Limb (tissue), 2 donors: Measurements from ENCODE around the gene SLC7A10.
"Not testable (repeated sequence)": the region's sequence is repeated elsewhere in the genome, so short reads cannot be mapped to it uniquely, and the experiment has no call there.

Experiments
- DNase-seq, 2 donors: peaks; one replicate each; pipeline ENCODE4 v3.0.0-alpha.2; 2016; ENCODE audit errors: extremely low spot score in 2 of 2

Gene SLC7A10

GRCh38 chr19:33177417-33177979 lies 48.2 kb downstream of the SLC7A10 start:
- peak in 1 of 2 donors; percentile 58 for DNase-seq

DNA sequence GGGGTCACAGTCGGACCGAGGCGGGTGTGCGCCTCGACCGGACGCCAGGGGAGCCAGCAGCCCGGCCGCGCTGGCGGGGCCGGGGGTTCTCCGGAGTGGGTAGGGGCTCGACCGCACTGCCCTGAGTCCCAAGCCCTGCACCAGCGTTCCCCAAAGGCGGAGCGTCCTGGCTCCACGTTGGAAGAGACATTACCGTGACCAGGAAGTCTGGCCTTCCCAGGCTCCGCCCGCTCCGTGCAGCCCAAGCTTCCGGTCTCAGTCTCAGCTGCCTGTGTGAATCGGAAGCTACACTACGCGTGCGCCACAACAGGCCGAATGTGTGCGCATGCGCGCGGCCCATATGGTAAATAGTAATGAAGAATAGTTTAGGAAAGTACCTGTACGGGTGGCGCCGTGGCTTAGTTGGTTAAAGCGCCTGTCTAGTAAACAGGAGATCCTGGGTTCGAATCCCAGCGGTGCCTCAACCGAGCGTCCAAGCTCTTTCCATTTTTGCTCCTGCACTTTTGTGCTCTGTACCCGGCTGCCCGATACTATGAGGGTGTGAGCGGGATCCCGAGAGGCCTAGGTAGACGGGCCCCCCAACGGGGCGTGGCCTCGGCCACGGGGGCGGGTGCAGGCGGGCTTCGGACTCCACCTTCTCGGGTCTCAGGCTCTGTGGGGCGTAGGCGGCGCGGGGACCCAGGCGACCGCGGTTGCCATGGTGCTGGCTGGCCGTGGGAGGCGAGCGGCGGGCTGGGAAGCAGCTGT lies 48.8 kb downstream of the SLC7A10 start:
- DNase-seq: peak; percentile 96 to 100

GRCh38 chr19:33175886-33176669 lies 49.6 kb downstream of the SLC7A10 start:
- no peak for DNase-seq

DNA sequence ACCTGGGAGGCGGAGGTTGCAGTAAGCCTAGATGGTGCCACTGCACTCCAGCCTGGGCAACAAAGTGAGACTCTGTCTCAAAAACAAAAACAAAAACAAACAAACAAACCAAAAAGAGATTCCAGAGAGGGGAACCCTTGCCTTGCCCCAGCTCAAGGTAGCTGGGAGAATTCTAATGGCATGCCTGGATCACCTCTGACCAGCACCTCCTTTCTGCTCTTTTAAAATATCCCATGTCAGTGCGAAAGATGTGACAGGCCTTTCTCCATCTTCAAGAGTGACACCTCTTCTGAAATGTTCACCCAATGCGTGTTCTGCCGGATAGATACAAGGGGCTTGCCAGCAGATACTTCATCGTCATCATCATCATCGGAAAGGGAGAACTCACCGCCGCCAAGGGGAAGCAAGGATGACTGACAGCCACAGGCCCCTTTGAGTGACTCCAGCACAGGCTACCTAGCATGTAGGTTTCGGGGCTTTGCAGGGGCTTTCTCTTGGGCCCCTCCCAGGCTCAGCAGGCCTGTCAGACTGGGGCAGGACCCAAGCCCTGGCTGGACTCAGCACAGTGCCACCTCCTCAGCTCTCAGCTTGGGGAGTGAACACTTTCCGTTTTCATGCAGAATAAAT lies 50.4 kb downstream of the SLC7A10 start:
- no peak for DNase-seq

DNA sequence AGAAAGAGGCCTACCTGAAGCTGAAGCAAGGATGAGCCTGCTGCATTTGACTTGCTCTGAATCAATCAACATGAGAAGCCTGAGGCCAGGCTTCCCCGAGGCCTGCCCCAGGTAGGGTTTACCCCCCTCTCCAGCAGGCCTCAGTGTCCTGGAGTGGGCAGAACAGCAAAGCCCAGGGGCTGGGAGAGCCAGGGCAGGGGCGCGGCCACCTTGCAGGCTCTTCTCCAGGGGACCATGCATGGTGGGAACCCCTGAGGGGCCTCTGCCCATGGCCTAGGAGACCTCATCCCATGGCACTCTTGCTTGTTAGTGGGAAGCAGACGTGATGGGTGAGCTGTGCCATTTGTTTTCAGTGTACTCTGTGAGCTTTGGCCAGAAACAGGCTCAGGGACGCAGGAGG lies 51.5 kb downstream of the SLC7A10 start:
- DNase-seq: no peak

GRCh38 chr19:33171916-33172359 lies 53.7 kb downstream of the SLC7A10 start:
- DNase-seq: no peak

GRCh38 chr19:33171222-33171795 lies 54.3 kb downstream of the SLC7A10 start:
- DNase-seq: no peak

DNA sequence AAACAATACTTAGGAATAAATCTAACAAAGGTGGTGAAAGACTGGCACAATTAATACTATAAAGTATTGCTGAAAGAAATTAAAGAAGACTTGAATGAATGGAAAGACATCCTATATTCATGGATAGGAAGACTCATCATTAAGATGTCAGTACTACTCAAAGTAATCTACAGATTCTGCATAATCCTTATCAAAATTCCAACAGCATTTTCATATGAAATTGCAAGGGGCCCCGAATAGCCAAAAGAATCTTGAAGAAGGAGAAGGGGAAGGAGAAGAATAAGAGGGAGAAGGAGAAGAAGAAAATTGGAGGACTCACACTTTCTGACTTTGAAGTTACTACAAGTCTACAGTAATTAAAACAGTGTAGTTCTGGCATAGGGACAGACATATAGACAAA lies 57.1 kb downstream of the SLC7A10 start:
- no peak for DNase-seq

GRCh38 chr19:33167438-33167837 lies 58.2 kb downstream of the SLC7A10 start:
- DNase-seq: no peak

DNA sequence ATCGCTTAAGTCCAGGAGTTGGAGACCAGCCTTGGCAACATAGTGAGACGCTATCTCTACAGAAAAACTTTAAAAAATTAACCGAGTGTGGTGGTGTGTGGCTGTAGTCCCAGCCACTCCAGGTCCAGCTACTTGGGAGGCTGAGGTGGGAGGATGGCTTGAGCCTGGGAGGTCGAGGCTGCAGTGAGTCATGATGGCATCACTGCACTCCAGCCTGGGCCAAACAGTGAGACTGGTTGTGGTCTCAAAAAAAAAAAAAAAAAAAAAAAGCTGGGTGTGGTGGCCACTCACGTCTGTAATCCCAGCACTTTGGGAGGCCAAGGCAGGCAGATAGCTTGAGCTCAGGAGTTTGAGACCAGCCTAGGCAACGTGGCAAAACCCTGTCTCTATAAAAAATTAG lies 59.6 kb downstream of the SLC7A10 start:
- DNase-seq: not testable (repeated sequence)

DNA sequence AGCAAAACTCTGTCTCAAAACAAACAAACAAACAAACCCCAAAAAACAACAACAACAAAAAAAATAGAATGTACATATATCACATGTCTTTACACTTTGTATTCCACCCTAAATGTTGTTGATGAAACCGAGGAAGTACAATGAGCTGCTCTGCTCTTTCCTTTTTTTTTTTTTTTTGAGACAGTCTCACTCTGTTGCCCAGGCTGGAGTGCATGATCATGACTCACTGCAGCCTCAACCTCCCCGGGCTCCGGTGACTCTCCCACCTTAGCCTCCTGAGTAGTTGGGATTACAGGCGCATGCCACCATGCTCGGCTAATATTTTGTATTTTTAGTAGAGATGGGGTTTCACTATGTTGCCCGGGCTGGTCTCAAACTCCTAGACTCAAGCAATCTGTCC lies 62.2 kb downstream of the SLC7A10 start:
- no peak for DNase-seq

GRCh38 chr19:33161201-33161600 lies 64.4 kb downstream of the SLC7A10 start:
- no peak for DNase-seq

DNA sequence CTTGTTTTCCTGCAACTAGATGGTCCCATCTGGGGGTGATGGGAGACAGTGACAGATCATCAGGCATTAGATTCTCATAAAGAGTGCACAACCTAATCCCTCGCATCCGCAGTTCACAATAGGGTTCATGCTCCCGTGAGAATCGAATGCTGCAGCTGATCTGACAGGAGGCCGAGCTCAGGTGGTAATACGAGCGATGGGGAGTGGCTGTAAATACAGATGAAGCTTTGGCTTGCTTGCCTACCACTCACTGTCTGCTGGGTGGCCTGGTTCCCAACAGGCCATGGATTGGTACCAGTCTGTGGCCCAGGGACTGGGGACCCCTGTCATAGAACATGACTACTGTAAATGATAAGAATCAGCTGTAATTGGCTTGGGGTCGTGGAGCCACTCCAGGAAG lies 65.8 kb downstream of the SLC7A10 start:
- no peak for DNase-seq

GRCh38 chr19:33159149-33159548 lies 66.5 kb downstream of the SLC7A10 start:
- DNase-seq: no peak
